HCT116 (cell line): ENCODE measurements around the gene TGFBR1.

Source experiments
- ELF1 ChIP-seq: IDR thresholded peaks from 2 replicates; pipeline ENCODE4 v1.6.1; 2012; ENCODE audit warnings: low read depth, borderline replicate concordance
- TF ChIP-seq, protein P1 (sequence below), 3 experiments: fragments of 200-600 bp in 1 of 3; sonication (generic) in 1 of 3; IDR thresholded peaks in 2 of 3; conservative IDR thresholded peaks in 1 of 3; 2 replicates each; pipeline ENCODE4 v1.5.1; 2012 to 2017; ENCODE audit warnings: low read depth in 2 of 3, low read length in 2 of 3, antibody characterized with exemption in 1 of 3, borderline replicate concordance in 1 of 3, control low read depth in 1 of 3, mild to moderate bottlenecking in 1 of 3, mixed read lengths in 1 of 3, mixed run types in 1 of 3, moderate library complexity in 1 of 3; ENCODE audit not compliant: insufficient read depth in 1 of 3
- TF ChIP-seq, protein P2 (sequence below): IDR thresholded peaks from 2 replicates; pipeline ENCODE4 v1.6.1; 2011; ENCODE audit warnings: mild to moderate bottlenecking, low read length, moderate library complexity; ENCODE audit not compliant: insufficient replicate concordance; ENCODE audit errors: extremely low read depth

DNA sequence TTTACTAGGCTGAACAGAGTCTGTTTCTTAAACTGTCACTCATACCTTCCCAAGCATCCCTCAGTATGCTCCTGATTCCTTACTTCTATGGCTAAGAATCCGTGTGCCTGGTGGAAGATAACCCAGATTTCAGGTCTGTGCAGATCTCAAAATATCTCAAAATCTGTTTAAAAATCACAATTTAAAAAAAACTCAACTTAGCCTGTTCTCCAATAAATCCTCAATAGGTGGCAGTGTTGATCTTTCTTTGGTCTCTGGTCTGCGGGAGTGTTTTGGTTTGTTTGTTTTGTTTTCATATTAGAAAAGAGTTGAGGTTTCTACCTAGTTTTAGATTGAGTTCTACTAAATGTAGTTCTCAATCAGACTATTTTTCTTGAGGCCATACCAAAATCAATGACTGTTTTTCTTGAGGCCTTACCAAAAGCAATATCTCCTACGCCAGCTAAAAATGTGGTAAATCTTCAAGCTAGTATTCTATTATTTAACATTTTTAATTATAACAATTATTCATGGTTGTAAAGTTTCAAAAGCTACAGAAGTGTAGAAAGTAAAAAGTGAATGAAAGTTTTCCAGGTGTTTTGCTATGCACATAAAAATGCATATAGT is 57.9 kb downstream of the TGFBR1 start:
- TF ChIP-seq, protein P1, sequence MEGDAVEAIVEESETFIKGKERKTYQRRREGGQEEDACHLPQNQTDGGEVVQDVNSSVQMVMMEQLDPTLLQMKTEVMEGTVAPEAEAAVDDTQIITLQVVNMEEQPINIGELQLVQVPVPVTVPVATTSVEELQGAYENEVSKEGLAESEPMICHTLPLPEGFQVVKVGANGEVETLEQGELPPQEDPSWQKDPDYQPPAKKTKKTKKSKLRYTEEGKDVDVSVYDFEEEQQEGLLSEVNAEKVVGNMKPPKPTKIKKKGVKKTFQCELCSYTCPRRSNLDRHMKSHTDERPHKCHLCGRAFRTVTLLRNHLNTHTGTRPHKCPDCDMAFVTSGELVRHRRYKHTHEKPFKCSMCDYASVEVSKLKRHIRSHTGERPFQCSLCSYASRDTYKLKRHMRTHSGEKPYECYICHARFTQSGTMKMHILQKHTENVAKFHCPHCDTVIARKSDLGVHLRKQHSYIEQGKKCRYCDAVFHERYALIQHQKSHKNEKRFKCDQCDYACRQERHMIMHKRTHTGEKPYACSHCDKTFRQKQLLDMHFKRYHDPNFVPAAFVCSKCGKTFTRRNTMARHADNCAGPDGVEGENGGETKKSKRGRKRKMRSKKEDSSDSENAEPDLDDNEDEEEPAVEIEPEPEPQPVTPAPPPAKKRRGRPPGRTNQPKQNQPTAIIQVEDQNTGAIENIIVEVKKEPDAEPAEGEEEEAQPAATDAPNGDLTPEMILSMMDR (IDR thresholded peaks at IDR 0.05 in 2 of 3, conservative IDR thresholded peaks at IDR 0.05 in 1 of 3; ENCODE audit: borderline replicate concordance in 1 of 3, insufficient read depth in 1 of 3, low read depth in 2 of 3, low read length in 2 of 3), result peak; percentile 44 to 69 (median 64); a peak in 5 of 6 replicates
- TF ChIP-seq, protein P2, sequence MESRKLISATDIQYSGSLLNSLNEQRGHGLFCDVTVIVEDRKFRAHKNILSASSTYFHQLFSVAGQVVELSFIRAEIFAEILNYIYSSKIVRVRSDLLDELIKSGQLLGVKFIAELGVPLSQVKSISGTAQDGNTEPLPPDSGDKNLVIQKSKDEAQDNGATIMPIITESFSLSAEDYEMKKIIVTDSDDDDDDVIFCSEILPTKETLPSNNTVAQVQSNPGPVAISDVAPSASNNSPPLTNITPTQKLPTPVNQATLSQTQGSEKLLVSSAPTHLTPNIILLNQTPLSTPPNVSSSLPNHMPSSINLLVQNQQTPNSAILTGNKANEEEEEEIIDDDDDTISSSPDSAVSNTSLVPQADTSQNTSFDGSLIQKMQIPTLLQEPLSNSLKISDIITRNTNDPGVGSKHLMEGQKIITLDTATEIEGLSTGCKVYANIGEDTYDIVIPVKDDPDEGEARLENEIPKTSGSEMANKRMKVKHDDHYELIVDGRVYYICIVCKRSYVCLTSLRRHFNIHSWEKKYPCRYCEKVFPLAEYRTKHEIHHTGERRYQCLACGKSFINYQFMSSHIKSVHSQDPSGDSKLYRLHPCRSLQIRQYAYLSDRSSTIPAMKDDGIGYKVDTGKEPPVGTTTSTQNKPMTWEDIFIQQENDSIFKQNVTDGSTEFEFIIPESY, result no peak
- TF ChIP-seq ELF1, result no peak
